ENCODE measurements around the gene CIAO1.

The CIAO1 gene

DNA sequence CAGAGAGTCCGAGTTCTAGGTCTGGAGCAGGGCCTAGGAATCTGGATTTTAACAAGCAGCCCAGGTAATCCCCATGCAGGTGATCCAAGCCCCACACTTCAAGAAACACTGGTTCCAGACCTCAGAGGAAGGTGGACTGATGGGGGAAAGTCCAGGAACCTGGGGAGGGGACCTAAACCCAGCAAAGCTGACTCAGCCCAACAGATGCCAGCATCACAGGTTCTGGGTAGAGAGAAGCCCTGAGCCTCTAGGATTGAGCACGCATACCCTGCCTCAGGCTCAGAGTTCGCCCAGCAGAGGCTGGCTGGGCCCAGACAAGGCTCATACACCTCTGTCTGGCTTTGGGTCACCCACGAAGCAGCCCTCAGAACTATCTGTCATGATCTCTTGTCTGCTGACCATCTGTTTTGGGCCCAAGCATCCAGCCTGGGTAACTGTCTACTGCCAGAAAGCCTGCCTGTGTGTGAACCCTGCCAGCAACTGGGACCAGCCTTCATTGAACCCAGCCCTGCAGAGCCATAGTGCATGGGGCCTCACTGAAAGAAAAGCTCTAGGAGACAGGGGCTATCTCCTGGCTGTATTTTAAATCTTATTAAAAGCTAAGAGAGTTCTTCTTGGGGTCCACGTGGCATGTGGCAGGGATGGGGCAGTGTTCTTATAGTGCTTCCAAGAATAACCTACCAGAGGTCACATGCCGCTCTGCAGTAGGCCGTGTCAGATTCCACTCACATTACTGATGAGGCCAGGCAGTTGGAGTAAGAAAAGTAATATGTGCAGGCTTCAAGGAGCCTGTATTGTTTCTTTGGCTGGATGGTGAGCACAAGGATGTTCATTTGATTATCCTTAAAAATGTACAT, 7.6 kb upstream of the CIAO1 start:
- TF ChIP-seq, protein P1, sequence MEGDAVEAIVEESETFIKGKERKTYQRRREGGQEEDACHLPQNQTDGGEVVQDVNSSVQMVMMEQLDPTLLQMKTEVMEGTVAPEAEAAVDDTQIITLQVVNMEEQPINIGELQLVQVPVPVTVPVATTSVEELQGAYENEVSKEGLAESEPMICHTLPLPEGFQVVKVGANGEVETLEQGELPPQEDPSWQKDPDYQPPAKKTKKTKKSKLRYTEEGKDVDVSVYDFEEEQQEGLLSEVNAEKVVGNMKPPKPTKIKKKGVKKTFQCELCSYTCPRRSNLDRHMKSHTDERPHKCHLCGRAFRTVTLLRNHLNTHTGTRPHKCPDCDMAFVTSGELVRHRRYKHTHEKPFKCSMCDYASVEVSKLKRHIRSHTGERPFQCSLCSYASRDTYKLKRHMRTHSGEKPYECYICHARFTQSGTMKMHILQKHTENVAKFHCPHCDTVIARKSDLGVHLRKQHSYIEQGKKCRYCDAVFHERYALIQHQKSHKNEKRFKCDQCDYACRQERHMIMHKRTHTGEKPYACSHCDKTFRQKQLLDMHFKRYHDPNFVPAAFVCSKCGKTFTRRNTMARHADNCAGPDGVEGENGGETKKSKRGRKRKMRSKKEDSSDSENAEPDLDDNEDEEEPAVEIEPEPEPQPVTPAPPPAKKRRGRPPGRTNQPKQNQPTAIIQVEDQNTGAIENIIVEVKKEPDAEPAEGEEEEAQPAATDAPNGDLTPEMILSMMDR (IDR thresholded peaks at IDR 0.05; ENCODE audit: control insufficient read depth, extremely low read depth, insufficient read depth), result no peak
- H3K4me3 ChIP-seq (ENCODE audit: low read depth, low read length), result no peak overlapping the region
- no peak for DNase-seq (ENCODE audit: low read depth)

DNA sequence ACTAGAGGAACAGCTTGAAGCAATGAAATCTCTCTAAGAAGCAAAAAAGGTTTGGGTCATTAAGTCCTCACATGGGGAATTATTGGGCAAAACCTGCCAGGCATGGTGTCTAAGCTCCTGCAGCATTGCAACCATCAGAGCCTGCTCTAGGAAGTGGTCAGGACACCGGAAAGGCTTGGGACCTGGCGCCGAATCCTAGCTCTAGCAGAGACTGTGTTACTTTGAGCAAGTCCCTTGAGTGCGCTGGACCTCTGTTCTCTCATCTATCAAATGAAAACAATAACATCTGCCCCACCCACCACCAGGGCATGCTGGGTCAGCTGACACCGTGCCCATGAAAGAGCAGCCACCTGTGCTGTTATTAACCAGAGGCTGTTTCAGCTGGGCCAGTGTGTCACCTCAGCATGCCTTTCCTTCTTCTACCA, 6.5 kb upstream of the CIAO1 start:
- DNase-seq (ENCODE audit: low read depth), result no peak
- no peak overlapping the region for H3K4me3 ChIP-seq (ENCODE audit: low read depth, low read length)
- TF ChIP-seq, protein P1 (IDR thresholded peaks at IDR 0.05; ENCODE audit: control insufficient read depth, extremely low read depth, insufficient read depth), result no peak

DNA sequence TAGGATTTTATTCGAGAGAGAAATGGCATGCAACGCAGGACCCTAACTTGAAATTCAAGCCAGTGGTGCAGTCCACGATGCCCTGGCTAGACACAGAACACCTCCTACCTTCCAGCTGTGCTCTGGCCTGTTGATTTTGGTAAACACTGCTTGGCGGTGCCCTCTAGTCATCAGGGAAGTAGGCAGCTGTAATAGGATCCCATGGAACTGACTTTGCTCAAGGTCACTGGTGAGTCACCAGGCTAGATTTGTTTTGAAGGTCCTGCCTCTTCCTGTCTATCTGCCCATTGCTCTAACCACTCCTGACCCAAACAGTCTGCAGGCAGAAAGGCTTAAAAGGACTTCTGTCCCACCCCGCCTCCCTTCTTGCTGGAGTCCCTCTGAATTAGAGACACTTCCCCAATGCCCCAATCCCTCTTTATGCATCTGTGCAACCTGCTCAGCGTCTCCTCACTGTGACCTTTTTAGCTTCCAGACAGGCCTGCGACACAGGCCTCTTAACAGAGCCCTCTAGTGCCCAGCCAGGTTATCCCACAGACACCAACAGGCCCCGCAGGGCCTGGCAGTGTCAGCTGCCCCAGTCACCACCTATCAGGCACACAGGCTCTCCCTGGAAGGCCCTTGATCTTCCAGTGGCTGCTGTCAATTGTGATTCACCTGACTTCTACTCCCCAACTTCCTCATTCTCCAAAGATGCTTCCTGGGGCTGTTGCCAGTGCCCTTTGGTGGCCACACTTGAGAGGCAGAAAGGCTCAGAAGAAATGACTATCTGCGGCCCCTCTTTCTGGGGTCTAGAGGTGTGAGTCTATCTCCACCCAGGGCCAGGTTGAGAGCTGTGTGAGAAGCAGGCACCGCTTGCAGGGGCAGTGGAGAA, 5.4 kb upstream of the CIAO1 start:
- DNase-seq (ENCODE audit: low read depth), result peak; percentile 77
- no peak overlapping the region for H3K4me3 ChIP-seq (ENCODE audit: low read depth, low read length)
- TF ChIP-seq, protein P1 (IDR thresholded peaks at IDR 0.05; ENCODE audit: control insufficient read depth, extremely low read depth, insufficient read depth), result peak; percentile 63

DNA sequence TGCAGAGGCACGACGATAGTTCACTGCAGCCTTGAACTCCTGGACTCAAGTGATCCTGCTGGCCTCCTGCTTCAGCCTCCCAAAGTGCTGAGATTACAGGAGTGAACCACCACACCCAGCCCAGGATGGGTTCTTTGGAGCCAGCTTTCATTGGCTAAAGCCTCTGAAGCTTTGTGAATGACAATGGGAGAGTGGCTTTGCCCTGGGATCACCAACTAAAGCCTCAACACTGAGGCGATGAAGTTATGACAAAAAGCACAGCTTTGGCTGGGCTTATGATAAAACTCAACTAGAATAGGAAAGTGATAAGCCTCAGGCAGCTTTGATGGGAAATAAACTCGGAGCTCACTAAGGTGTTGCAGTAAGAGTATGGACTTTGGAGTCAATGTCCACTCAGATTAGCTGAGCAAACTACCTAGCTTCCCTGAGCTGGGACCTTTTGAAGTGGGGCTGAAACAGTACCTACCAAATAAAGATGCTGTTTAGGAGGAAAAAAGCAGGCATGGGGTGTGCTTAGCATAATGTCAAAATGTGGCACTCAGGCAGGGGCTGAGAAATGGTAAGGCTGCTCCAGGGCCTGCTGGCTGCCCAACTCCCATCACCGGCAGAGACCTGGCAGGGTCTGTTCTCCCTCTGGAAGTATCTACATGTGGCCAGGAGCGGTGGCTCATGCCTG, 4.6 kb upstream of the CIAO1 start:
- TF ChIP-seq, protein P1 (IDR thresholded peaks at IDR 0.05; ENCODE audit: control insufficient read depth, extremely low read depth, insufficient read depth), result no peak
- H3K4me3 ChIP-seq (ENCODE audit: low read depth, low read length), result no peak overlapping the region
- no peak for DNase-seq (ENCODE audit: low read depth)

DNA sequence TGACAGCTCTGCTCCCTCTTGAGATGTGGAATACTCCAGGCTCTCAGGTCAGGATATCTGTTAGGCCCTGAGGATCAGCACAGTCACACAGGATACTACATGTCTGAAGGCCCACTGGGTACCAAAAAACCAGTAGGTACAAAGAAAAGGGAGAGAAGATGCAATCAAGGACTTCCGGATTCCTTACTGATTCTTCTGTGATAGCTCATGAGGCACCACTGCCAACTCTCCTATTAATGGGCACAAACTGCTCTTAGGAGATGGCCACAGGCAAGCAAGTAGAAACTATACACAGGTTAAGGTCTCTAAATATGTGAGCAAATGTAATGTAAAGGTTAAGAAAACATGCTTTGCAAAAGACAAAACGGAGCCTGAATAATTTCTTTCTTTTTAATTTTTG, 3.7 kb upstream of the CIAO1 start:
- H3K4me3 ChIP-seq (ENCODE audit: low read depth, low read length), result no peak overlapping the region
- TF ChIP-seq, protein P1 (IDR thresholded peaks at IDR 0.05; ENCODE audit: control insufficient read depth, extremely low read depth, insufficient read depth), result no peak
- no peak for DNase-seq (ENCODE audit: low read depth)

DNA sequence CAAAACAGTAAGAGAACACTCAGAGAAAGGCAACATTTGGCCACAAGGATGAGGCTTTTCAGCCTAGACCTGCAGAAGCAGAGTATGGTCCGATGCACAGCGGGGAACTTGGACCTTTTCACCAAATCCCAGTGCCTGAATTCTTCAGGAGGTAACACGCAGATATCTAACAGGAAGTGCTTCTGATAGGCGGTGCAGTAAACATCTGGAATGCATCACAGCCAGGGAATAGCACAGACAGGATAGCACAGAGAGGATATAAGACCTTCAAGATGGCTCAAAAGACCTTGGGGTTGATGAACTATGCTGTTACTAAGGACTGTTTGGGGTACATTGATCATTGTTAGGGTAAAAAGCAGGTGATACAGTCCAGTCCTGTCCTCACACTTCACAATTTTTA, 1.9 kb upstream of the CIAO1 start:
- TF ChIP-seq, protein P1 (IDR thresholded peaks at IDR 0.05; ENCODE audit: control insufficient read depth, extremely low read depth, insufficient read depth), result no peak
- no peak for DNase-seq (ENCODE audit: low read depth)
- H3K4me3 ChIP-seq (ENCODE audit: low read depth, low read length), result no peak overlapping the region
